Activated B cell treated with CpG ODN at 0.5 μM for 24 hours (primary cell): Measurements from ENCODE around the gene STPG1. TPM values are rescaled to one million over a fixed set of nuclear protein-coding genes. Genes with fewer than 3 reads are reported as not detected.

Source experiments
- ATAC-seq: fragments of 200-7000 bp; cut with Tn5 transposase; one replicate; pipeline ENCODE4 v1.10.0; 2021; ENCODE audit warnings: low read depth, mild to moderate bottlenecking, moderate library complexity
- CTCF ChIA-PET: fragments of 350-600 bp; sonication (Branson Sonifier 250); formaldehyde crosslinking; loops from one replicate; lab custom pipeline; 2021; ENCODE audit warnings: antibody characterized with exemption; lab: Charles Lee
- POLR2A ChIA-PET: fragments of 350-600 bp; sonication (Branson Sonifier 250); formaldehyde crosslinking; loops from one replicate; lab custom pipeline; 2021; ENCODE audit warnings: antibody characterized with exemption; lab: Charles Lee
- DNase-seq: peaks from one replicate; pipeline ENCODE4 v3.0.0; 2022
- H3K27ac Mint-ChIP-seq: one replicate; pipeline ENCODE4 v1.8.0; 2020; ENCODE audit warnings: mixed read lengths
- H3K27me3 Mint-ChIP-seq: one replicate; pipeline ENCODE4 v1.8.0; 2021; ENCODE audit warnings: mixed read lengths
- H3K36me3 Mint-ChIP-seq: one replicate; pipeline ENCODE4 v1.8.0; 2021; ENCODE audit warnings: low read depth, mixed read lengths
- H3K4me1 Mint-ChIP-seq: one replicate; pipeline ENCODE4 v1.8.0; 2021; ENCODE audit warnings: mixed read lengths
- H3K4me3 Mint-ChIP-seq: one replicate; pipeline ENCODE4 v1.8.0; 2020; ENCODE audit warnings: mild to moderate bottlenecking, mixed read lengths
- H3K9me3 Mint-ChIP-seq: one replicate; pipeline ENCODE4 v1.8.0; 2020; ENCODE audit warnings: mixed read lengths
- CTCF ChIP-seq: fragments of 200-600 bp; IDR thresholded peaks from one replicate; pipeline ENCODE4 v1.8.0; 2022; ENCODE audit warnings: antibody characterized with exemption, mild to moderate bottlenecking
- intact Hi-C: fragments of 100-400 bp; cut with micrococcal nuclease; formaldehyde crosslinking; loops from one replicate; pipeline ENCODE4 v1.15.1; 2024
- total RNA-seq: library from RNA; stranded (reverse); gene quantifications from 2 replicates; pipeline ENCODE4 v1.2.3, GENCODE V29; 2022

Gene STPG1
- total RNA-seq, 1 donor from 2014 or later = 7.4 TPM

DNA sequence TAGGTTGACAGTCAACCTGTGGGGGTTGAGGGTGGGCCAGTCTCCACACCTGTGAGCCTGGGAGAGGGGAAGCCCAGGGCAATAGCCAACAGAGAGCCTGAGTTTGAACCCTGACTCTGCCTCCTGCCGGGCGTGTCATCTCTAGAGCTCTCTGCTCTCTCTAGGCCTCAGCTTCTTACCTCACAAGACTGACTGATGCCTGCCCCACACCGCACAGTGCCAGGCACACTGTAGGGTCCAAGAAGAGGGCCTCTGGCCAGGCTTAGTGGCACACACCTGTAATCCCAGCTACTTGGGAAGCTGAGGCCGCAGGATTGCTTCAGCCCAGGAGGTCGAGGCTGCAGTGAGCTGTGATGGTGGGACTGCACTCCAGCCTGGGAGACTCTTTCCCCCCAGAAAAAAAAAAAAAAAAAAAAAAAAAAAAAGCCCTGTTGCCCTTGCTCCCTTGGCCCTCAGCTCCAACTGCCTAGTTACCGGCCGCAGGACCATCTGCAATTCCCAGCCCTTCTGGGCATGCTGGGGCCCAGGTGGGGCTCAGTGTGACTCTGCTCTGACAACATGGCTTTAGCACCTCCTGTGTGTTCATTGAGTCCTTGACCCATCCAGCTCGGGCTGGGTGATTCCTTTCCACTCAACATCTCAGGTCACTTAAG, 69.4 kb downstream of the STPG1 start:
- no peaks in the 10 kb centered on the region for H3K36me3 Mint-ChIP-seq
- DNase-seq = no peak
- H3K4me1 Mint-ChIP-seq = no peaks in the 10 kb centered on the region
- no peak overlapping the region for H3K27ac Mint-ChIP-seq
- TF ChIP-seq CTCF = no peak
- H3K4me3 Mint-ChIP-seq = no peak overlapping the region
- ChIA-PET CTCF (no interaction called here), POLR2A (no interaction called here)
- intact Hi-C loops = no loop called here
- H3K9me3 Mint-ChIP-seq = no peaks in the 10 kb centered on the region
- H3K27me3 Mint-ChIP-seq = peaks cover 9% of the 10 kb centered on the region
- ATAC-seq = no peak

DNA sequence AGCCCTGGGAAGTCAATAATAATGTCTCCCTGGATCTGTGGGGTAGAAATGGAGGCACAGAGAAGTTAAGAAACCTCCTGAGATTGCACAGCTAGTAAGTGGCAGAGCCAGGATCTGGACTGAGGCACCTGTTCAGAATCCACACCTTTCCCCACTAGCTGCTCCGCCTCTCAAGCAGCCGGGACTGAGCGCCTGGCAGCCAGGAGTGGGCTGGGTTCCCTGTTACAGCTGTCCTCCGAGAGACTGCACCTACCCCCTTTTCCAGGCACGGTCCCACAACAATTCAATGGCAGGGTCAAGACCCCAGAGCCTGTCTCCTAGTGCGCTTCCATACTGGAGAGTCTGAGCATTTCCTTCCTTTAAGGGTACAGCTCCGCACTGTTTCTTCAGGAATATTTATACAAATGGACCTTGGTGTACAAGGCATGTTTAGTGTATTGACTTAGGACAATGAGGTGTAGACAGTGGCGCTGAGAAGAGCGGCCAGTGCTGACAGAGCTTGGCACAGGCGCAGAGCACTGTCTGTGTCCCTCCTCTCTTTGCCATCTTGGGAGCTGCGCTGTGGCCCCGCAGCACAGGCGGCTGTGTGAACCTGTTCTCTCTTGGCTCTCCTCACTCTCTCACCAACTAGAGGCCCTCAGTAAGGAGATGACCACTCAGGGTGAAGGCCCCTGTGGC, 70.0 kb downstream of the STPG1 start:
- ChIA-PET CTCF (no interaction called here), POLR2A (no interaction called here)
- no peak for TF ChIP-seq CTCF
- no peak overlapping the region for H3K27ac Mint-ChIP-seq
- DNase-seq (no peak), ATAC-seq (no peak)
- H3K9me3 Mint-ChIP-seq = no peaks in the 10 kb centered on the region
- intact Hi-C loops = no loop called here
- H3K27me3 Mint-ChIP-seq = peaks cover 8% of the 10 kb centered on the region
- H3K36me3 Mint-ChIP-seq = no peaks in the 10 kb centered on the region
- H3K4me3 Mint-ChIP-seq = no peak overlapping the region
- H3K4me1 Mint-ChIP-seq = no peaks in the 10 kb centered on the region

DNA sequence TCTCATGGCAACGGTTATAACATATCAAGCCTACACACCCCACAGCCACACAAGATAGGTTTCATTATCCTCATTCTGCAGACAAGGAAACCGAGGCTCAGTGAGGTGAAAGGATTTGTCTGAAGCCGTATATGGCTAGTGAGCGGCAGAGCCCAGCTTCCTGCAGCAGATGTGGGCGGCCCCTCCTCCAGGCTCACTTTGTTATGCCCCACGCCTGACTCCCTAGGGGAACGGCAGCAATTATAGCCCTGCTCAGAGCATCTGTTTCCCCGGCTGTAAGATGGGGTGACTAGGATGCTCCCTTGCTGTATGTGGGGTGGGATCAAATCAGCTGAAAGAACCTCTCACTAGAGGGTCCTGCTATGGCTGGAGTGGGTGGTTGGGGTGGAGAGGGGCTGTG, 72.3 kb downstream of the STPG1 start:
- no peak overlapping the region for H3K27ac Mint-ChIP-seq

GRCh38 chr1:24340770-24341169, 72.8 kb downstream of the STPG1 start:
- Mint-ChIP-seq H3K27ac (no peak overlapping the region), H3K27me3 (peaks cover 5% of the 10 kb centered on the region), H3K9me3 (no peaks in the 10 kb centered on the region), H3K4me1 (no peaks in the 10 kb centered on the region), H3K4me3 (no peak overlapping the region), H3K36me3 (no peaks in the 10 kb centered on the region)
- TF ChIP-seq CTCF = no peak
- ChIA-PET POLR2A (no interaction called here), CTCF (no interaction called here)
- ATAC-seq = no peak
- intact Hi-C loops = no loop called here
- no peak for DNase-seq

More for the DNA sequence above, 72.3 kb downstream of the STPG1 start:
- H3K36me3 Mint-ChIP-seq = no peaks in the 10 kb centered on the region
- no peak overlapping the region for H3K4me3 Mint-ChIP-seq
- intact Hi-C loops = no loop called here
- ATAC-seq (no peak), DNase-seq (no peak)
- H3K27me3 Mint-ChIP-seq = peaks cover 5% of the 10 kb centered on the region
- H3K9me3 Mint-ChIP-seq = no peaks in the 10 kb centered on the region
- no peaks in the 10 kb centered on the region for H3K4me1 Mint-ChIP-seq
- no peak for TF ChIP-seq CTCF
- CTCF ChIA-PET = no interaction called here
- POLR2A ChIA-PET = no interaction called here

- POLR2A ChIA-PET = no interaction called here
- H3K36me3 Mint-ChIP-seq = no peaks in the 10 kb centered on the region
- intact Hi-C loops = no loop called here
- ATAC-seq (no peak), DNase-seq (no peak)
- no peak overlapping the region for H3K27ac Mint-ChIP-seq
- no peaks in the 10 kb centered on the region for H3K4me1 Mint-ChIP-seq
- H3K27me3 Mint-ChIP-seq = peaks cover 5% of the 10 kb centered on the region
- H3K4me3 Mint-ChIP-seq = no peak overlapping the region
- TF ChIP-seq CTCF = no peak
- CTCF ChIA-PET = no interaction called here
- H3K9me3 Mint-ChIP-seq = no peaks in the 10 kb centered on the region
Observed at GRCh38 chr1:24339996-24340395, 73.6 kb downstream of the STPG1 start.
